Muscle of arm (tissue), 12 donors: ENCODE results near the gene COLEC11. TPM values are rescaled to one million over a fixed set of nuclear protein-coding genes. Genes with fewer than 3 reads are reported as not detected.

Experiments used
- polyA plus RNA-seq, 12 donors: library from polyadenylated mRNA; unstranded; fragments of 120-200 nt; gene quantifications; one replicate each; pipeline ENCODE4 v1.2.1, GENCODE V29; 2013; ENCODE audit not compliant: insufficient read length in 12 of 12

COLEC11 gene
- polyA plus RNA-seq, 12 donors: 0.23 to 1.3 (median 0.38) TPM; not detected in 4

Other genes starting within 250 kb of the COLEC11 start
- 10 to 100 TPM in 11 of 12 donors, not detected in 1; 13.8 to 28.9 (median 16.1) TPM for gene EIPR1, start 217.3 kb upstream of the COLEC11 start, polyA plus RNA-seq
- 10 to 100 TPM in 11 of 12 donors, not detected in 1; 55.0 to 94.5 (median 63.4) TPM for gene TRAPPC12, start 215.4 kb upstream of the COLEC11 start, polyA plus RNA-seq
- gene ADI1, start 75.6 kb upstream of the COLEC11 start, polyA plus RNA-seq: 10 to 100 TPM in 11 of 12 donors, not detected in 1; 43.1 to 73.4 (median 62.7) TPM
- 10 to 100 TPM in 11 of 12 donors, not detected in 1; 10.1 to 21.0 (median 18.9) TPM for gene RNASEH1, start 36.8 kb upstream of the COLEC11 start, polyA plus RNA-seq
- gene RPS7, start 19.9 kb upstream of the COLEC11 start, polyA plus RNA-seq: 1,000 to 10,000 TPM in 11 of 12 donors, 100 to 1,000 TPM in 1; 853 to 2,230 (median 1,926) TPM
- gene ALLC, start 63.1 kb downstream of the COLEC11 start, polyA plus RNA-seq: under 1 TPM in 1 of 12 donors, not detected in 11; 0.25 TPM
- gene DCDC2C, start 108.5 kb downstream of the COLEC11 start, polyA plus RNA-seq: 1 to 10 TPM in 1 of 12 donors, under 1 TPM in 6, not detected in 5; 0.17 to 7.3 (median 0.34) TPM